PC-9 (cell line): ENCODE data around the gene RAB11FIP4. TPM values are rescaled to one million over a fixed set of nuclear protein-coding genes. Genes with fewer than 3 reads are reported as not detected.

Source experiments
- BruUV-seq: library from RNA; stranded (reverse); fragments of 400-500 nt; replicated peaks from 2 replicates; lab custom pipeline; 2021; lab: Mats Ljungman, UMichigan
- CTCF ChIA-PET: fragments of 300-600 bp; sonication (Branson Sonifier 250); formaldehyde crosslinking; loops from one replicate; lab custom pipeline; 2022; ENCODE audit warnings: antibody characterized with exemption; lab: Charles Lee
- POLR2A ChIA-PET: fragments of 300-600 bp; sonication (Branson Sonifier 250); formaldehyde crosslinking; loops from one replicate; lab custom pipeline; 2022; ENCODE audit warnings: antibody characterized with exemption; ENCODE audit not compliant: unreplicated experiment; lab: Charles Lee
- DNase-seq, 2 experiments: peaks; one replicate each; pipeline versions ENCODE4 v3.0.0 to v3.0.0-alpha.2; 2015 to 2022; ENCODE audit warnings: mixed read lengths in 1 of 2
- H2AFZ ChIP-seq: fragments of 200-600 bp; sonication (generic); 2 replicates; pipeline ENCODE4 v1.8.1; 2017; ENCODE audit warnings: antibody characterized with exemption
- H3F3A ChIP-seq: fragments of 200-600 bp; sonication (generic); 2 replicates; pipeline ENCODE4 v1.8.1; 2017; ENCODE audit warnings: antibody characterized with exemption, mild to moderate bottlenecking, low read depth; ENCODE audit not compliant: insufficient read depth
- H3K27ac ChIP-seq: fragments of 200-600 bp; sonication (generic); 2 replicates; pipeline ENCODE4 v1.6.1; 2016; ENCODE audit warnings: mixed run types
- H3K27me3 ChIP-seq: fragments of 200-600 bp; sonication (generic); 2 replicates; pipeline ENCODE4 v1.6.1; 2016; ENCODE audit warnings: low read depth, mixed run types; ENCODE audit not compliant: insufficient read depth
- H3K36me3 ChIP-seq: fragments of 200-600 bp; sonication (generic); 2 replicates; pipeline ENCODE4 v1.6.1; 2016; ENCODE audit warnings: low read depth, mixed run types
- H3K4me1 ChIP-seq: fragments of 200-600 bp; sonication (generic); replicated peaks from 2 replicates; pipeline ENCODE4 v1.6.1; 2016; ENCODE audit warnings: mixed run types; ENCODE audit not compliant: insufficient read depth
- H3K4me2 ChIP-seq: fragments of 200-600 bp; sonication (generic); 2 replicates; pipeline ENCODE4 v1.6.1; 2017; ENCODE audit warnings: mixed run types
- H3K4me3 ChIP-seq: fragments of 200-600 bp; sonication (generic); 2 replicates; pipeline ENCODE4 v1.6.1; 2016; ENCODE audit warnings: mixed run types
- H3K79me2 ChIP-seq: fragments of 200-600 bp; sonication (generic); 2 replicates; pipeline ENCODE4 v1.6.1; 2017; ENCODE audit warnings: low read depth, mixed run types
- H3K9me2 ChIP-seq: fragments of 200-600 bp; sonication (generic); 2 replicates; pipeline ENCODE4 v1.8.1; 2017; ENCODE audit warnings: mild to moderate bottlenecking; ENCODE audit not compliant: insufficient read depth
- H3K9me3 ChIP-seq: fragments of 200-600 bp; sonication (generic); 2 replicates; pipeline ENCODE4 v1.8.1; 2016; ENCODE audit warnings: low read depth; ENCODE audit not compliant: insufficient read depth
- H4K20me1 ChIP-seq: fragments of 200-600 bp; sonication (generic); 2 replicates; pipeline ENCODE4 v1.8.1; 2017; ENCODE audit not compliant: insufficient read depth
- EZH2 ChIP-seq: fragments of 200-600 bp; sonication (generic); IDR thresholded peaks from 2 replicates; pipeline ENCODE4 v1.8.0; 2017; ENCODE audit warnings: antibody characterized with exemption, low read depth
- intact Hi-C: fragments of 100-400 bp; cut with micrococcal nuclease; formaldehyde crosslinking; loops from one replicate; pipeline ENCODE4 v1.10.0; 2022; ENCODE audit not compliant: unreplicated experiment
- total RNA-seq: library from RNA; stranded (reverse); gene quantifications from 2 replicates; pipeline ENCODE4 v1.2.3, GENCODE V29; 2021
- TF ChIP-seq, protein P1 (sequence below): fragments of 200-600 bp; sonication (generic); conservative IDR thresholded peaks from 2 replicates; pipeline ENCODE4 v1.6.1; 2017; ENCODE audit warnings: mixed run types, antibody characterized with exemption, mild to moderate bottlenecking, moderate library complexity

Gene RAB11FIP4
- total RNA-seq, 1 experiment from 2014 or later, result 22.9 TPM

DNA sequence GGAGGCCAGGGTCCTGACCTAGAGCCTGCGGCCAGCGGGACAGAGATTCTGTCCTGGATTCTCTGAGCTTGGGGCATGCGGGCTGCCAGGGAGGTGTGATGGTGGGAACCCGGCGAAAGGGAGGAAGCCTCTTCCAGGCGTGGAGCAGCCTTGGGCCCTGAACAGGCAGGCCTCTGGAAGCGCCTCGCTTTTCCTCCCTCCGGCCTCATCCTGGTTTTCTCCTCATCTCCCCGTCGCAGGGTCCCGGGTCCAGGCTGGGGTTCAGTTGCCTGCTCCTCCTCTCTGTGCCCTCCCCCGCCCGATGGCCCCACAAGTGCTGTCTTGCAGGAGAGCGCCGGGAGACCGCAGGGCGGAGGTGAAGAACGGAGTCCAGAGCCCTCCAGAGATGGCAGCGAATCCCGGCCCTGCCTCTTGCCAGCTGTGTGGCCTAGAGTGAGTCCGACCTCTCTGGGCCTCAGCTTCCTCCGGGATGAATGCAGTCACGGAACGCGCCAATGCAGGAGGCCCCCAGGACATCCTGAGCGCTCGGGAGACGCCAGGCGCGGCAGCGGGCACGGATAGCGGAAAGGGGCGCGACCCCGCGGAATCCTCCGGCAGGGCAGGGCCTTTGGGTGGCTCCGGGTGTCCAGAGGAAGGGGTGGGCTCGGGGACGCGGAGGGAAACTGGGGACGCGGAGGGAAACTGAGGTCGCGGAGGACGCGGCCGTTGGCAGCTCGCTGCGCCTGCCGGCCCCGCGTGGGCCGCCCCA, 553 bp upstream of the RAB11FIP4 start:
- H3K9me3 ChIP-seq, result no peaks in the 10 kb centered on the region
- no peaks in the 10 kb centered on the region for H3K27me3 ChIP-seq
- H3K4me3 ChIP-seq, result no peak overlapping the region
- no peaks in the 10 kb centered on the region for H4K20me1 ChIP-seq
- intact Hi-C loops, result no loop called here
- TF ChIP-seq, protein P1, sequence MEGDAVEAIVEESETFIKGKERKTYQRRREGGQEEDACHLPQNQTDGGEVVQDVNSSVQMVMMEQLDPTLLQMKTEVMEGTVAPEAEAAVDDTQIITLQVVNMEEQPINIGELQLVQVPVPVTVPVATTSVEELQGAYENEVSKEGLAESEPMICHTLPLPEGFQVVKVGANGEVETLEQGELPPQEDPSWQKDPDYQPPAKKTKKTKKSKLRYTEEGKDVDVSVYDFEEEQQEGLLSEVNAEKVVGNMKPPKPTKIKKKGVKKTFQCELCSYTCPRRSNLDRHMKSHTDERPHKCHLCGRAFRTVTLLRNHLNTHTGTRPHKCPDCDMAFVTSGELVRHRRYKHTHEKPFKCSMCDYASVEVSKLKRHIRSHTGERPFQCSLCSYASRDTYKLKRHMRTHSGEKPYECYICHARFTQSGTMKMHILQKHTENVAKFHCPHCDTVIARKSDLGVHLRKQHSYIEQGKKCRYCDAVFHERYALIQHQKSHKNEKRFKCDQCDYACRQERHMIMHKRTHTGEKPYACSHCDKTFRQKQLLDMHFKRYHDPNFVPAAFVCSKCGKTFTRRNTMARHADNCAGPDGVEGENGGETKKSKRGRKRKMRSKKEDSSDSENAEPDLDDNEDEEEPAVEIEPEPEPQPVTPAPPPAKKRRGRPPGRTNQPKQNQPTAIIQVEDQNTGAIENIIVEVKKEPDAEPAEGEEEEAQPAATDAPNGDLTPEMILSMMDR, result no peak
- TF ChIP-seq EZH2, result no peak
- BruUV-seq, result no TSS peak
- ChIA-PET POLR2A (no interaction called here), CTCF (no interaction called here)
- no peak overlapping the region for H3K27ac ChIP-seq
- H3K9me2 ChIP-seq, result no peaks in the 10 kb centered on the region
- no peaks in the 10 kb centered on the region for H3K4me1 ChIP-seq
- no peak for DNase-seq
- H3K79me2 ChIP-seq, result no peaks in the 10 kb centered on the region
- H3K36me3 ChIP-seq, result no peaks in the 10 kb centered on the region
- H3F3A ChIP-seq, result no peaks in the 10 kb centered on the region
- no peak overlapping the region for H3K4me2 ChIP-seq
- H2AFZ ChIP-seq, result no peak overlapping the region

DNA sequence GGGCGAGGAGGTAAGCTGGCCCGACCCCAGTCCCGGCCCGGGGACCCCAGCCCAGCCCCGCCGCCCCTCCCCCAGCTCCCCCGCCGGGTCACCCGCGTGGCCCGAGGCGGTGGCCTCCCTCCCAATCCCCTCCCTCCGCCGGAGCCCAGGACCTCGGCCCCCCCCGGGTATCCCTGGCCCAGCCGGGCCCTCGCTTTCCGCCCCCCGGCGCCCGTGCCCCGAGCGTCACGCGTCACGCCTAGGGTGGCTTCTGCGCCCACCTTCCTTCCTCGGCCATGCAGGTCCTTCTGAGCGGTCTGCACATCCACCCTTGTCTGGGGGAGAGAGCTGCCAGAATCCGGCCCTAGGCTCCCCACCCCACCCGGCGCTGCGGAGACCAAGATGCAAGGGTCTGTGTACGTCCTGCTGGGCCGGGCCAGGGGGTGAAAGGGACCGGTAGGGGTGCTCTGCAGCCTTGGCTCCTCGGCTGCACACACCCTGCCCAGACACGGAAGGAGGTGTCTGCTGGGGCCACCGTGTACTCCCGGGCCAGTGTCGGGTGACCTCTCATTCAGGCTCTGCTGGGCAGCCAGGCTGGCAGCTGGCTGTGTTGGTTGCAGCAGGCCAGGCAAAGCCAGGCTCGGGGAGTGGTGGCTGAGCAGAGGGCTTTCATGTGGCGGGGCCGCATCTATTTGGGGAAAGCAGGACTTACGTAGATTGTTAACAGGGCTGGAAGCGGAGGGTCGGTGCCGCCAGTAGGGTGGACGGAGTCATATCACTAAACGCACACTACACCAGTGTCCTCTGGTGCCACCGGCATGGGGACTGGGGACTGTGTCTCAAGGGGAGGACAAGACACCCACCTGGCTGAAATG, 754 bp downstream of the RAB11FIP4 start:
- Histone ChIP-seq H4K20me1 (no peaks in the 10 kb centered on the region), H2AFZ (no peak overlapping the region), H3K79me2 (no peaks in the 10 kb centered on the region), H3K4me2 (no peak overlapping the region), H3F3A (no peaks in the 10 kb centered on the region), H3K9me2 (no peaks in the 10 kb centered on the region), H3K9me3 (no peaks in the 10 kb centered on the region), H3K4me3 (no peak overlapping the region), H3K4me1 (no peaks in the 10 kb centered on the region), H3K27me3 (no peaks in the 10 kb centered on the region), H3K36me3 (no peaks in the 10 kb centered on the region), H3K27ac (no peak overlapping the region)
- intact Hi-C loops, result no loop called here
- TF ChIP-seq EZH2, result no peak
- TF ChIP-seq, protein P1, result no peak
- ChIA-PET POLR2A (no interaction called here), CTCF (no interaction called here)
- no TSS peak for BruUV-seq
- no peak for DNase-seq

DNA sequence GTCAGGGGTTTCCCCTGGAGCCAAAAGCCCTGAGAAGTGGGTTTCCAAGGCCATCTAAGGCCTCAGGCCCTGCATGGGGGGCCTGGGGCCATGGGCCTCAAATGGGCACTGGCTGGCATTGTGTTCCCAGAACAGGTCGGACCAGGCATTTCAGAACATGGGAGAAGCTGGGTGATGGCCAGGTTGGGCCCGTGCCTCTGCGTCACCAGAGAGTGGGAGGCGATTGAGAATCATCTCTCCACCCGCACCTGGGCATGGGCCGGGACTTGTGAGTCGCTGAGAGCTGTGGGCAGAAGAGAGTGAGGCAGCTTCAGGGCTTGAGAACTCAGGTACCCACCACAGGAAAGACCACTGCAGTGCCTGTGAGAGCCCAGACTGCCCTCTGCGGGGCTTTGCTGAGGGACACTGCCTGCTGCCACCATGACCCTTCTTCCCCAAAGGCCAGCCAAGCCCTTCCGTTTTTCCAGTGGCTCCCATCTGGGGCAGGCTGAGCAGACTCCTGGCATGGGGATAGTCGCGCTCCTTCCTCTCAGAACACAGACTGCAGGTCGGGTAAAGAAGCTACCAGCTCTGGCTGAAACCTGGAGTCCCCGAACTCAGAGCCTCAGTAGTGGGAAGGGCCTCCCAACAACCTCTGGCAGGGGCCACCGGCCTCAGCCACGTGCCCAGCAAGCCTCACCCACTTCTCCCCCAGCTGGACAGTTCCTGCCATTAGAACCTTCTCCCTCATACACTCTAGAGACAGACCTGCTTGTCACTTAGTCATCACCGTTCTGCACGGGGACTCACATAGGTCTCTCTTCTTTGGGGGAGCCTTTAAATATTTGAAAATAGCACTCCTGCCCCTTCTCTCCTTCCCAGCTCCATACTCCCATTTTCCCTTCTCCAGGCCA, 1.6 kb downstream of the RAB11FIP4 start:
- TF ChIP-seq EZH2, result no peak
- TF ChIP-seq, protein P1, result no peak
- Histone ChIP-seq H3F3A (no peaks in the 10 kb centered on the region), H3K9me3 (no peaks in the 10 kb centered on the region), H3K27ac (no peak overlapping the region), H3K79me2 (no peaks in the 10 kb centered on the region), H3K9me2 (no peaks in the 10 kb centered on the region), H4K20me1 (no peaks in the 10 kb centered on the region), H3K4me1 (no peaks in the 10 kb centered on the region), H3K36me3 (no peaks in the 10 kb centered on the region), H3K27me3 (no peaks in the 10 kb centered on the region), H2AFZ (no peak overlapping the region), H3K4me3 (no peak overlapping the region), H3K4me2 (no peak overlapping the region)
- intact Hi-C loops, result no loop called here
- POLR2A ChIA-PET, result no interaction called here
- no peak for DNase-seq
- CTCF ChIA-PET, result interaction anchor here (0.5 to 0.6 kb wide), 2 partner anchors 18 to 586 kb away, joined by 3 to 12 read pairs; no protein-coding TSS in a partner anchor
- no TSS peak for BruUV-seq
